Esophagus squamous epithelium (tissue), 4 donors: Measurements from ENCODE around the gene RPS6KA1.

Experiments
- POLR2A ChIP-seq, 4 donors: fragments of 450-650 bp; IDR thresholded peaks; one replicate each; pipeline ENCODE4 v1.6.1; 2017; ENCODE audit warnings: antibody characterized with exemption in 4 of 4, mild to moderate bottlenecking in 4 of 4, moderate library complexity in 3 of 4
- TF ChIP-seq, protein P1 (sequence below), 6 experiments: fragments of 450-650 bp in 4 of 6; fragments of 200-600 bp in 2 of 6; sonication (generic) in 2 of 6; IDR thresholded peaks; one replicate each; pipeline ENCODE4 v1.5.1; 2016 to 2019; ENCODE audit warnings: antibody characterized with exemption in 6 of 6, mild to moderate bottlenecking in 4 of 6, moderate library complexity in 4 of 6

DNA sequence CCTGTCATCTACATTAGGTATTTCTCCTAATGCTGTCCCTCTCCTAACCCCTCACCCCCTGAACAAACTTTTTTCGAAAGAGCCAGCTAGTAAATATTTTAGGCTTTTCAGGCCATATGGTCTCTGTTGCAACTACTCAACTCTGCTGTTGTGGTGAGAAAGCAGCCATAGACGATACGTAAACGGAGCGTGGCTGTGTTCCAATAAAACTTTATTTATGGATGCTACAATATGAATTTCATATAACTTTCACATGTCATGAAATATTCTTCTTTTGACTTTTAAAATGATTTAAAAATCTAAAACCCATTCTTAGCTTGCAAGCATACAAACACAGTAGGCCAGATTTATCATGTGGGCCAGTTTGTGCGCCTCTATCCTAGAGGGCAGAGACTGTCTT, 11.2 kb upstream of the RPS6KA1 start:
- TF ChIP-seq, protein P1, sequence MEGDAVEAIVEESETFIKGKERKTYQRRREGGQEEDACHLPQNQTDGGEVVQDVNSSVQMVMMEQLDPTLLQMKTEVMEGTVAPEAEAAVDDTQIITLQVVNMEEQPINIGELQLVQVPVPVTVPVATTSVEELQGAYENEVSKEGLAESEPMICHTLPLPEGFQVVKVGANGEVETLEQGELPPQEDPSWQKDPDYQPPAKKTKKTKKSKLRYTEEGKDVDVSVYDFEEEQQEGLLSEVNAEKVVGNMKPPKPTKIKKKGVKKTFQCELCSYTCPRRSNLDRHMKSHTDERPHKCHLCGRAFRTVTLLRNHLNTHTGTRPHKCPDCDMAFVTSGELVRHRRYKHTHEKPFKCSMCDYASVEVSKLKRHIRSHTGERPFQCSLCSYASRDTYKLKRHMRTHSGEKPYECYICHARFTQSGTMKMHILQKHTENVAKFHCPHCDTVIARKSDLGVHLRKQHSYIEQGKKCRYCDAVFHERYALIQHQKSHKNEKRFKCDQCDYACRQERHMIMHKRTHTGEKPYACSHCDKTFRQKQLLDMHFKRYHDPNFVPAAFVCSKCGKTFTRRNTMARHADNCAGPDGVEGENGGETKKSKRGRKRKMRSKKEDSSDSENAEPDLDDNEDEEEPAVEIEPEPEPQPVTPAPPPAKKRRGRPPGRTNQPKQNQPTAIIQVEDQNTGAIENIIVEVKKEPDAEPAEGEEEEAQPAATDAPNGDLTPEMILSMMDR (IDR thresholded peaks at IDR 0.05) = no peak
- TF ChIP-seq POLR2A (IDR thresholded peaks at IDR 0.05) = no peak
